B cell (primary cell): ENCODE results near the gene PODNL1.

Experiments
- EZH2 ChIP-seq: IDR thresholded peaks from 2 replicates; pipeline ENCODE4 v1.6.1; 2012; ENCODE audit warnings: borderline replicate concordance, low read depth, mild to moderate bottlenecking, moderate library complexity, low read length; ENCODE audit not compliant: insufficient read depth, poor library complexity, severe bottlenecking
- TF ChIP-seq, protein P1 (sequence below): fragments of 200-600 bp; IDR thresholded peaks from one replicate; pipeline ENCODE4 v1.8.0; 2022; ENCODE audit warnings: antibody characterized with exemption, mild to moderate bottlenecking

DNA sequence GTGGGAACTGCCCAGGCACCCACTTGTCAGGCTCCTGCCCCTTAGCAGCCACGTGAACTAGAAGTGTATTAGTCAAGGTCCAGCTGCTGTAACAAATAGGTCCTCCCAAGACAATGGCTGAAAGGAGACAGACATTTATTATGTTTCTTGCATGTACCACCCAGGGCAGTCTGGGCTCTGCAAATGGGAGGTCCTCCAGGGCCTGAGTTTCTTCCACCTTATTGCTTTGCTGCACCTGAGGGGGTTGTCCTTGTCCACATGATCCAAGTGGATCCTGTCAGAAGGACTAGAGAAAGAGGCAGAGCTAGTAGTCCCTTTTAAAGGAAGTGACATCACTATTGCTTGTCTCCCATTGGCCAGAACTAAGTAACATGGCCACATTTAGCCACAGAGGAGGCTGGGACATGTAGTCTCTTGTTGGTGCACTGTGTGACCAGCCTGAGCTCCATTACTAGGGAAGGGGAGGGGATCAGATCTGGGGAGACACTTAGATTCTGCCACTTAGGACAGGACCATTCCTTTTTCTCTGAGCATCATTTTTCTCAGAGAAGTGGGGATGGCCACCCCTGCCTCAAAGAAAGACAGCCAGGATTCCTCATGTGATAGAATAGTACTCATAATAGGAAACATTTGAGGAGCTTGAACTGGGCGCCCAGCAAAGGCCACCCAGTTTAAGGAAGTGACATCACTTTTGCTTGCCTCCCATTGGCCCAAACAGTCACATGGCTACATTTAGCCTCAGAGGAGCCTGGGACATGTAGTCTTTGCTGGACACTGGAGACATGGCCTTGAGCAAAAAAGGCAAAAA is 17.1 kb downstream of the PODNL1 start:
- TF ChIP-seq, protein P1, sequence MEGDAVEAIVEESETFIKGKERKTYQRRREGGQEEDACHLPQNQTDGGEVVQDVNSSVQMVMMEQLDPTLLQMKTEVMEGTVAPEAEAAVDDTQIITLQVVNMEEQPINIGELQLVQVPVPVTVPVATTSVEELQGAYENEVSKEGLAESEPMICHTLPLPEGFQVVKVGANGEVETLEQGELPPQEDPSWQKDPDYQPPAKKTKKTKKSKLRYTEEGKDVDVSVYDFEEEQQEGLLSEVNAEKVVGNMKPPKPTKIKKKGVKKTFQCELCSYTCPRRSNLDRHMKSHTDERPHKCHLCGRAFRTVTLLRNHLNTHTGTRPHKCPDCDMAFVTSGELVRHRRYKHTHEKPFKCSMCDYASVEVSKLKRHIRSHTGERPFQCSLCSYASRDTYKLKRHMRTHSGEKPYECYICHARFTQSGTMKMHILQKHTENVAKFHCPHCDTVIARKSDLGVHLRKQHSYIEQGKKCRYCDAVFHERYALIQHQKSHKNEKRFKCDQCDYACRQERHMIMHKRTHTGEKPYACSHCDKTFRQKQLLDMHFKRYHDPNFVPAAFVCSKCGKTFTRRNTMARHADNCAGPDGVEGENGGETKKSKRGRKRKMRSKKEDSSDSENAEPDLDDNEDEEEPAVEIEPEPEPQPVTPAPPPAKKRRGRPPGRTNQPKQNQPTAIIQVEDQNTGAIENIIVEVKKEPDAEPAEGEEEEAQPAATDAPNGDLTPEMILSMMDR = no peak
- no peak for TF ChIP-seq EZH2
